K562 (cell line): ENCODE results near the gene STRA8. TPM values are rescaled to one million over a fixed set of nuclear protein-coding genes. Genes with fewer than 3 reads are reported as not detected.

Experiments
- ATAC-seq: fragments of 200-7000 bp; cut with Tn5 transposase; 3 replicates; pipeline ENCODE4 v1.9.1; 2020; ENCODE audit warnings: moderate library complexity
- BruUV-seq: library from RNA; stranded (reverse); fragments of 400-500 nt; replicated peaks from 2 replicates; lab custom pipeline; 2021; lab: Mats Ljungman, UMichigan
- CTCF ChIA-PET: fragments of 300-600 bp; formaldehyde crosslinking; extraction: SDS; loops from one replicate; lab custom pipeline; 2021; ENCODE audit warnings: low intra/inter-chr PET ratio; lab: Yijun Ruan, JAX
- POLR2A ChIA-PET: fragments of 300-600, 350-650 bp; sonication (Branson Sonifier 250); formaldehyde crosslinking; extraction: SDS; loops from one replicate; lab custom pipeline; 2021; ENCODE audit warnings: antibody characterized with exemption, inconsistent platforms; lab: Yijun Ruan, JAX
- DNase-seq, 4 experiments: peaks; one replicate each; pipeline versions ENCODE4 v3.0.0 to v3.0.0-alpha.2; 2011 to 2018; ENCODE audit warnings: low spot score in 3 of 4, mixed read lengths in 3 of 4; ENCODE audit errors: extremely low read depth in 1 of 4
- FAIRE-seq: peaks from 2 replicates; lab custom pipeline; 2011; peaks lifted over from hg19 to GRCh38; lab: Jason Lieb, UNC
- H2AFZ ChIP-seq: 2 replicates; pipeline ENCODE4 v1.6.0; 2011; ENCODE audit warnings: low read depth, low read length, control low read depth, inconsistent platforms
- H3K27ac ChIP-seq: fragments of 200-600 bp; 3 replicates; pipeline ENCODE4 v1.8.0; 2011; ENCODE audit warnings: low read depth, mild to moderate bottlenecking, control low read depth, inconsistent platforms, low read length, moderate library complexity, mixed read lengths; ENCODE audit errors: extremely low read depth
- H3K27me3 ChIP-seq, 2 experiments: fragments of 300-600 bp in 1 of 2; 2 replicates in 1 of 2; 3 replicates in 1 of 2; pipeline versions ENCODE4 v1.6.0 to v1.8.0; 2011; ENCODE audit warnings: inconsistent platforms in 2 of 2, low read length in 2 of 2, mild to moderate bottlenecking in 1 of 2, mixed read lengths in 1 of 2, moderate library complexity in 1 of 2; ENCODE audit not compliant: control insufficient read depth in 2 of 2, insufficient read depth in 2 of 2
- H3K36me3 ChIP-seq: fragments of 300-600 bp; 3 replicates; pipeline ENCODE4 v1.8.0; 2011; ENCODE audit warnings: mild to moderate bottlenecking, low read length, inconsistent platforms; ENCODE audit not compliant: control insufficient read depth, insufficient read depth
- H3K4me1 ChIP-seq, 2 experiments: fragments of 200-600 bp in 1 of 2; replicated peaks in 1 of 2; 2 replicates in 1 of 2; 3 replicates in 1 of 2; pipeline versions ENCODE4 v1.5.1 to v1.8.0; 2011; ENCODE audit warnings: inconsistent platforms in 2 of 2, low read length in 2 of 2, mild to moderate bottlenecking in 1 of 2, mixed read lengths in 1 of 2, moderate library complexity in 1 of 2; ENCODE audit not compliant: control insufficient read depth in 2 of 2, insufficient read depth in 2 of 2
- H3K4me2 ChIP-seq: 2 replicates; pipeline ENCODE4 v1.6.1; 2011; ENCODE audit warnings: low read length, control low read depth, inconsistent platforms, mixed read lengths; ENCODE audit not compliant: insufficient read depth
- H3K4me3 ChIP-seq: fragments of 200-600 bp; sonication (generic), shearing (Covaris generic); 2 replicates; pipeline ENCODE4 v1.5.1; 2016; ENCODE audit warnings: control low read depth, inconsistent platforms
- H3K79me2 ChIP-seq: fragments of 200-600 bp; 3 replicates; pipeline ENCODE4 v1.8.0; 2011; ENCODE audit warnings: low read length, inconsistent platforms; ENCODE audit not compliant: control insufficient read depth, insufficient read depth
- H3K9ac ChIP-seq, 2 experiments: 2 replicates each; pipeline versions ENCODE4 v1.6.0 to v1.6.1; 2011; ENCODE audit warnings: low read depth in 2 of 2, low read length in 2 of 2, control low read depth in 1 of 2, inconsistent platforms in 1 of 2, mild to moderate bottlenecking in 1 of 2, mixed read lengths in 1 of 2; ENCODE audit not compliant: insufficient read depth in 1 of 2
- H3K9me1 ChIP-seq: one replicate; pipeline ENCODE4 v1.6.0; 2011; ENCODE audit warnings: inconsistent platforms, mild to moderate bottlenecking, low read length, moderate library complexity; ENCODE audit not compliant: control insufficient read depth, insufficient read depth
- H3K9me3 ChIP-seq: replicated peaks from 2 replicates; pipeline ENCODE4 v1.5.1; 2011; ENCODE audit warnings: low read depth, low read length, inconsistent platforms; ENCODE audit not compliant: control insufficient read depth, insufficient read depth
- H4K20me1 ChIP-seq: replicated peaks from 2 replicates; pipeline ENCODE4 v1.6.1; 2011; ENCODE audit warnings: low read length, inconsistent platforms, mixed read lengths; ENCODE audit not compliant: control insufficient read depth, insufficient read depth
- ADNP ChIP-seq: fragments of 200-800 bp; sonication (Bioruptor generic); IDR thresholded peaks from 2 replicates; pipeline ENCODE4 v1.6.1; 2016; ENCODE audit warnings: missing genetic modification characterization, missing compliant biosample characterization
- BCOR ChIP-seq: fragments of 450-650 bp; IDR thresholded peaks from 2 replicates; pipeline ENCODE4 v1.6.1; 2016
- BMI1 ChIP-seq: fragments of 150-350 bp; IDR thresholded peaks from 2 replicates; pipeline ENCODE4 v1.6.1; 2014; ENCODE audit warnings: low read length
- CBX1 ChIP-seq: sonication (generic); IDR thresholded peaks from 2 replicates; pipeline ENCODE4 v1.6.1; 2016; ENCODE audit warnings: antibody characterized with exemption, low read depth, mild to moderate bottlenecking
- ERF ChIP-seq: fragments of 450-650 bp; formaldehyde crosslinking; IDR thresholded peaks from 2 replicates; pipeline ENCODE4 v1.4.0; 2020; ENCODE audit warnings: mild to moderate bottlenecking, mixed read lengths
- KLF10 ChIP-seq: fragments of 250-450 bp; sonication (Bioruptor Pico); IDR thresholded peaks from 2 replicates; pipeline ENCODE4 v1.6.1; 2021; ENCODE audit warnings: matching md5 sums
- L3MBTL2 ChIP-seq: fragments of 450-650 bp; IDR thresholded peaks from 2 replicates; pipeline ENCODE4 v1.6.1; 2016; ENCODE audit warnings: mild to moderate bottlenecking, moderate library complexity
- MEF2A ChIP-seq: IDR thresholded peaks from 2 replicates; pipeline ENCODE4 v1.6.1; 2011; ENCODE audit warnings: low read depth, mild to moderate bottlenecking, low read length, moderate library complexity; ENCODE audit not compliant: control insufficient read depth
- MYC ChIP-seq, 2 experiments: fragments of 250-450 bp in 1 of 2; sonication (Bioruptor Pico) in 1 of 2; IDR thresholded peaks; 2 replicates each; pipeline versions ENCODE4 v1.5.1 to v1.6.1; 2012 to 2021; ENCODE audit warnings: low read depth in 2 of 2, borderline replicate concordance in 1 of 2, improper control_type of control experiment in 1 of 2, low read length in 1 of 2, mild to moderate bottlenecking in 1 of 2, moderate library complexity in 1 of 2
- MYNN ChIP-seq, 2 experiments: sonication (generic); formaldehyde crosslinking in 1 of 2; IDR thresholded peaks; 2 replicates each; pipeline versions ENCODE4 v1.5.0 to v1.6.1; 2016 to 2020; ENCODE audit warnings: antibody characterized with exemption in 1 of 2, missing genetic modification reagents in 1 of 2
- RBBP5 ChIP-seq: fragments of 200-600 bp; sonication (generic); IDR thresholded peaks from 2 replicates; pipeline ENCODE4 v1.6.1; 2012; ENCODE audit warnings: borderline replicate concordance, mild to moderate bottlenecking, low read length, control low read depth, inconsistent platforms; ENCODE audit not compliant: insufficient read depth, poor library complexity, severe bottlenecking
- YBX1 ChIP-seq: fragments of 450-650 bp; IDR thresholded peaks from 2 replicates; pipeline ENCODE4 v1.7.1; 2016; ENCODE audit warnings: mild to moderate bottlenecking
- ZNF143 ChIP-seq: sonication (generic); formaldehyde crosslinking; IDR thresholded peaks from 2 replicates; pipeline ENCODE4 v1.9.0; 2022; ENCODE audit warnings: mild to moderate bottlenecking, missing genetic modification reagents
- ZNF274 ChIP-seq: IDR thresholded peaks from 2 replicates; pipeline ENCODE4 v1.6.1; 2011; ENCODE audit warnings: low read depth, mild to moderate bottlenecking, low read length, moderate library complexity, borderline replicate concordance
- ZNF668 ChIP-seq: fragments of 250-450 bp; sonication (Bioruptor Pico); IDR thresholded peaks from 2 replicates; pipeline ENCODE4 v1.8.0; 2022; ENCODE audit warnings: mild to moderate bottlenecking, inconsistent platforms
- WGBS: fragments of 100-300 bp; shearing (Covaris generic); methylation state at CpG from one replicate; pipeline ENCODE4 v1.1.6; 2016; ENCODE audit warnings: low coverage, mixed read lengths; ENCODE audit not compliant: insufficient coverage; ENCODE audit errors: missing lambda C conversion rate; 5-methylcytosine and 5-hydroxymethylcytosine counted together
- in situ Hi-C: fragments of 300-500 bp; cut with MboI; formaldehyde crosslinking; loops from 4 replicates; pipeline ENCODE4 v1.15.0; 2018; ENCODE audit warnings: inconsistent platforms, mixed read lengths
- intact Hi-C: fragments of 100-400 bp; cut with micrococcal nuclease; formaldehyde crosslinking; loops from 2 replicates; pipeline ENCODE4 v1.14.2; 2022
- polyA plus RNA-seq, 8 experiments: library from polyadenylated mRNA; depleted of rRNA in 4 of 8; stranded (reverse) in 5 of 8; unstranded in 3 of 8; fragments of >200 nt; fragmentation: Nextera tagmentation in 2 of 8; fragmentation: Illumina TruSeq in 1 of 8; extraction: Ambion mirVana in 2 of 8; extraction: Trizol in 1 of 8; gene quantifications; 2 replicates each; pipeline versions ENCODE4 v1.2.1 to v1.2.3, GENCODE V29; 2011 to 2014; ENCODE audit warnings: inconsistent platforms in 1 of 8, missing spikeins in 1 of 8
- total RNA-seq, 7 experiments: library from RNA; depleted of rRNA in 6 of 7; stranded (reverse); fragments of >200 nt in 6 of 7; fragmentation: Illumina TruSeq in 2 of 7; extraction: Trizol in 2 of 7; gene quantifications; 2 replicates each; pipeline versions ENCODE4 v1.2.1 to v1.2.3, GENCODE V29; 2011 to 2021; ENCODE audit warnings: low replicate concordance in 1 of 7

The STRA8 gene
- total and polyA plus RNA-seq, 9 of the 15 experiments (the other 6 are each of a cell fraction or from before 2014, with no cell fraction given): not detected

GRCh38 chr7:135185471-135186260 is 48.0 kb upstream of the STRA8 start (continued):
- TF ChIP-seq MEF2A (no peak), L3MBTL2 (no peak), ERF (no peak), ADNP (tag) (no peak), YBX1 (no peak), KLF10 (no peak)

- no peak overlapping the region for H3K4me2 ChIP-seq
- WGBS: 89% methylated on average over 3 of the region's 3 CpGs
- ChIA-PET CTCF (no interaction called here), POLR2A (interaction anchor here (0.8 to 2.4 kb wide), 2 partner anchors 12 to 22 kb away, joined by 4 to 9 read pairs; no protein-coding TSS in a partner anchor)
- ATAC-seq (no peak), DNase-seq (no peak), FAIRE-seq (no peak)
- H4K20me1 ChIP-seq: no peaks in the 10 kb centered on the region
- no peak overlapping the region for H2AFZ ChIP-seq
- no peak overlapping the region for H3K4me3 ChIP-seq
- peaks cover 19% of the 10 kb centered on the region; the same call in 2 of the 3 replicates for H3K36me3 ChIP-seq
- BruUV-seq: no TSS peak
- no peak overlapping the region for H3K27ac ChIP-seq
- intact Hi-C loops (no loop called here), in situ Hi-C loops (no loop called here)
- no peak for TF ChIP-seq ZNF668
- no peak for TF ChIP-seq ADNP (tag)
- no peak for TF ChIP-seq RBBP5
- TF ChIP-seq CBX1: no peak
- no peak for TF ChIP-seq BCOR
- no peak for TF ChIP-seq BMI1
- no peak for TF ChIP-seq ZNF143
- no peak for TF ChIP-seq ZNF274
- no peak for TF ChIP-seq MYNN (IDR thresholded peaks at IDR 0.05)
- no peak for TF ChIP-seq MYNN (CRISPR knock-in tag; IDR thresholded peaks at IDR 0.05)
- TF ChIP-seq MYC (IDR thresholded peaks at IDR 0.05; ENCODE audit: low read depth, low read length): no peak
- no peak for TF ChIP-seq MYC (CRISPR knock-in tag; IDR thresholded peaks at IDR 0.05; ENCODE audit: borderline replicate concordance, low read depth)
- H3K4me1 ChIP-seq: peaks cover 6 to 10% of the 10 kb centered on the region in 2 experiments; a peak in 4 of 5 replicates
- peak overlapping the region in 1 of 2 experiments; percentile 73; a peak in 2 of 4 replicates for H3K9ac ChIP-seq
- no peaks in the 10 kb centered on the region for H3K9me1 ChIP-seq
- H3K9me3 ChIP-seq: peaks cover 11% of the 10 kb centered on the region
- no peaks in the 10 kb centered on the region for H3K79me2 ChIP-seq
- no peaks in the 10 kb centered on the region for H3K27me3 ChIP-seq
Measured at GRCh38 chr7:135186261-135186540, 47.4 kb upstream of the STRA8 start.
